Measurements from ENCODE around the gene MYDGF.

The MYDGF gene

GRCh38 chr19:4641132-4641531 lies 29.0 kb downstream of the MYDGF start:
- no peak for DNase-seq (ENCODE audit: low read depth)

DNA sequence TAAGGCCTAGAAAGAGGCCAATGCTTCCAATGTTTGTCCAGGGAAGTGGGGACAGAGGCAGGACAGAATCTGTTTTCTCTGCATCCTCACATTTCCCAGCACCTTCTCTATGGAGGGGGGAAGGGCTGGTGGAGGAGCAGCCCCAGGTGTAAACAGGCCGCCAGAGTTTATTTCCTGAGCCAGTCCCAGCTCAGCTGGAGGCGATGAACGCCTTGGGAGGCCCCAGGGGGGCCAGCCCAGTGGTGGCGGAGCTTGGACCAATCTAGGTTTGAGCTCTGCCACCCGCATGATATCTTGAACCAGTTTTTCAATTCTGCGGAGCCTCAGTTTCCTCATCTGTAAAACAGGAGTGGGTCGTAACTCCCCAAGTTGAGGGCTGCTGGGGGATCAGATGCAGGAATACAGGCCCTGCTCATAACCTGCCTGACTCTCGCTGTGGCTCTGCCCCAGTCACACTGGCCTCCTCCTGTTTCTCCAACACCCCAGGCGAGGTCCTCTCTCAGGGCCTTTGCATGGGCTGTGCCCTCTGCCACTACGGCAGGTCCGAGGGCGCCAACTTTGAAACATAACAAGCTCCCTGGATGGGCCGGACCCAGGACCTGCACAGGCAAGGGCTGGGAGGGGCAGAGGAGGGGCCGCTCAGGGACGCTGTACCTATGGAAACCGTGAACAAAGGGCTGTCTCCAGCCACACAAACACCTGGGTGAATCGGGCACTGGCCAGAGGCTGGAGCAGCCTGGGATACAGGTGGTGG lies 29.7 kb downstream of the MYDGF start:
- DNase-seq (ENCODE audit: low read depth): no peak

DNA sequence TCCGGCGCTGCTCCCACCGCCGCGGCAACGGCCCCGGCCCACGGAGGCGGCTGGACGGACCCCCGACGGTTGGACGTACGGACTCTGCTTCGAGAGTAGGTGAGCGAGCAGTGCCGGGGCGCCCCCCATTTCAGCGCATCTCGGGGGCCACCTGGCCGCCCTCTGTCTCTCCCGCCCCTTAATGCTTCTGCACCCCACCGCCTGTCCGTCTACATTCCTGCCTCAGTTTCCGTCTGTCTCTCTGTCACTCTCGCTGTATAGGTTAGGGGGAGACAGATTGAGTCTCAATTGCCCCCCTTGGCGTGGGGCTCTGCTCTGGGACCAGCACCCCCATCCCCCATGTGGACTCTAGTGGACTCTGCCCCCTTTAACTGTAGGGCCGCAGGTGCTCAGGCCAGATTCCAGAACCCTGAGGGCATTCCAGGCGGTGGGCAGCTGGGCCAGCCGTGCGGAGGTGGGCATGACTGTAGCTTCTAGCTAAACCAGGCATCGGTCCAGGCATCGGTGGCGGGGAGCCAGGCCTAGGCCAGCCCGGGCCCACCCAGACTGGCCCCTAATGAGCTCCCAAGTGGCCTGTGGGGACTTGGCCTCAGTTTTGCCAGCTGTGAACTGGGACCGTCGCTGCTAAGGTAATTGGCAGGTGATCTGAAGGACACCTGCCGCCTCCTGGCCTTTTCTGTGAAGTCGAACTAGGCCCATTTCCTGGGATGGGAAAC lies 30.5 kb downstream of the MYDGF start:
- DNase-seq (ENCODE audit: low read depth): no peak

DNA sequence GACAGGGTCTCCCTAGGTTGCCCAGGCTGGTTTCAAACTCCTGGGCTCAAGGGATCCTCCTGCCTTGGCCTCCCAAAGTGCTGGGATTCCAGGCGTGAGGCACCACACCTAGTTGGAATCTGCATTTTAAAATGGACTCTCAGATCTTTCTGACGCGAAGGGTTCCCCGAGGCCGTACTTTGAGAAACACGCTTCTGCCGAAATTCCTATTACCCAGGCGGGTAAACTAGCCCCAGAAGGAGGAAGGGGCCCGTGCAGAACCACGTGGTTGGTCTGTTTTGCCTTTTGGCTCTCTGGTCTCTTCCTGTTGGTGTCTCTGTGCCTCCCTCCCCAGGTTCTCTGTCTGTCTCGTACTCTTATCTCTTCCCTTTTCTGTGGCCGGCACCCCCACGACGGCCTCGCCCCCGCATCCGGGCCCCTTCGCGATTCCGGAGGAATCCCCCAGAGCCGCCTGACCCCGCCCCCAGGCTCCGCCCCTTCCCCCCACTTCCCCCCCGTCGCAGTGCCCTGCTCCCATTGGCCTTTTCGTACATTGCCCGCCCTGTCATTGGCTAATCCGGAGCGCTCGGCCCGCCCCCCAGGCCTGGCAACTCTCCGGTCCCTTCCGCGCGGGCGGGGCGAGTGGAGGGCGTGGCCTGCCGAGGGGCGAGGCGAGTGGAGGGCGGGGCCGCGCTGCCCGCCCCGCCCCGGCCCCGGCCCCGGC lies 31.2 kb downstream of the MYDGF start, which contains the start of gene TNFAIP8L1:
Gene TNFAIP8L1, plus strand, starts transcription at position 689 of the 703 bp plus-strand sequence. CDS start 12,354 bp downstream, outside the sequence.
- peak; percentile 98 for DNase-seq (ENCODE audit: low read depth)

GRCh38 chr19:4638317-4638716 lies 31.8 kb downstream of the MYDGF start:
- DNase-seq (ENCODE audit: low read depth): no peak

DNA sequence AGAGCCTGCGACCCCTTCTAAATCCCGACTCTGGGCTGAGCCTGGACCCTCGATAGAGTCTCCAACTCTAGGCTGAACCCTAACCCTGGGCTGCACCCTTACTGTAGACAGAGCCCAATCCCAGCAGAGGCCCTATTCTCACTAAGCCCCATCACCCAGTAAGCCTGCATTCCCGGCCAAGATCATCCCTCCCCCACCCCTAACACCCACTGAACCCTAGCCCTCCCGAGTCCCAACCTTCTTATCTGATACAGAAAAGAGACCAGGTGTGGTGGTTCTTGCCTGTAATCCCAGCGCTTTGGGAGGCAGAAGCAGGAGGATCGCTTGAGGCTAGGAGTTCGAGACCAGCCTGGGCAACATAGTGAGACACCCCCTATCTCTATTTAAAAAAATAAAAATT lies 33.4 kb downstream of the MYDGF start:
- DNase-seq (ENCODE audit: low read depth): no peak

DNA sequence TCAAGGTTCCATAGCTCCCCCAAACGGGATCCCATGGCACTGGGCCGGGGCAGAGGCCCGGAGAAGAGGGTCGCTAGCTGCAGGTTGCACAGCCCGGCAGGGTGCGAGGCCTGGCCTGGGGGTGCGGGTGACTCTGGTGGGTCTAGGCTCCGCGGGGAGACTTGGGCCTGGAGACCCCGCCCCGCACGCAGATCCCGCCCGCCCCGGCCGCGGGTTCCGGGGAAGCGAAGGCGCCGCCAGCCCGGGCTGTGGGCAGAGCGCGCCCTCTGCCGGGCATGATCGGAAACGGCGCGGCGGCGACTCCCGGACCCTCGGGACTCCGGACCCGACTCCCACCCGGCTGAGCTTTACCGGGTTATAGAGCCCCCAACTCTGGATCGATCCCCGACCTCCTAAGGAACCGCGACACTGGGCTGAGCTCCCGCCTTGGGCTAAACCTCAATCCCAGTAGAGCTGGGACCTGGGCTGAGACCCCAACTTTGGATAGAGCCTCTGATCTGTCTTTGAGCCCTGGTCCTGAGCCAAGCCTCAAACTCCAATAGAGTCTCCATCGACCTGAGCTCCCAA lies 33.9 kb downstream of the MYDGF start:
- peak; percentile 65 for DNase-seq (ENCODE audit: low read depth)

DNA sequence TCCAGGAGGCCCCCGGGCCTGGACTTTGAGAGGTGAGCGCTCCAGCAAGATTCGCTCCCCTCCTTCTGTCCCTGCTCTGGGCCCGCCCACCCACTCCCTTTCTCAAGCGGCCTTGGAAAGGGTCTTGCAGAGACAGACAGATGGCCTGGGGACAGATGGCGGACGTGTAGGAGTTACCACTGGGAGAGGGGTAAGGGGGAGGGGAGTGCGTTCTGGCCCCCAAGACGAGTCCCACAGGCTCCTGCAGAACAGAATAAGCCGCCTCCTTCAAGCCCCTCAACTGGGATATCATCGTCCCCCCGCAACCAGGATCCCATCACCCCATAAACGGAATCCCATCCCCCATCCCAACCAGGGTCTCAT lies 34.4 kb downstream of the MYDGF start:
- DNase-seq (ENCODE audit: low read depth): no peak

GRCh38 chr19:4633140-4633967 lies 36.8 kb downstream of the MYDGF start:
- DNase-seq (ENCODE audit: low read depth): no peak

- DNase-seq (ENCODE audit: low read depth): no peak
These were observed 45.3 kb downstream of the MYDGF start for GRCh38 chr19:4624733-4625362.

DNA sequence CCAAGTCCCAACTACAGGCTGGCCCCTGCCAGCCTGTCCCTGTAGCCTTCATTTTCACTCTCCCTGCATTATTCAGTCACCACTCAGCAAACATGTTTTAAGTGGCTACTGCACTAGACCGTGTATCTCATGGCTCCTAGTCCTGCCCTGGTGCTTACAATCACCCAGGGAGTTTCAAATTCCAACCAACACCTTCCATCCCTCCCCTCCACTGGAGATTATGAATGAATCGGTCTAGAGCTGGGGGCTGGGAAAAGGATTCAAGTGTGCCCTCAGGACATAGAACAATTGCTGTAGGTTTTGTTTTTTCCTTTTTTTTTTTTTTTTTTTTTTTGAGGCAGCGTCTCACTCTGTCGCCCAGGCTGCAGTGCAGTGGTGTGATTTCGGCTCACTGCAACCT lies 45.8 kb downstream of the MYDGF start:
- no peak for DNase-seq (ENCODE audit: low read depth)

GRCh38 chr19:4622695-4623421 lies 47.3 kb downstream of the MYDGF start:
- DNase-seq (ENCODE audit: low read depth): no peak

DNA sequence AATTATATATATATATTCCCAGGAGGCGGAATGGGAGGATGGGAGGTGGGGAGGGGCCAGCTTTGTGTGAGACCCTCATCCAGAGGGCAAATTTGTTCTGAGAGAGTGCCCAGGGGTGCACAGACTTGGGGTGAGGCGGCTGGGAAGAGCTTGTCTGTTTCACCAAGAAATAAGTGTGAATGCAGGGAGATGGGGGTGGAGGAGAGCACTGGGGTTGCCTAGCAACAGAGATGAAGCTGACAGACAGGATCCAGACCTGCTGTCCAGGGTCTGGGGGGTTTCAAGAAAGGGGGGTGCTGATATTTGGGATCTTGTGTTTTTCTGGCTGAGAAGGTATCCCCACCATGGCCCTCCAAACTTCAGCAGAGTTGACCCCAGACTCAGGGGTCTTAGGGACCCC lies 49.5 kb downstream of the MYDGF start:
- no peak for DNase-seq (ENCODE audit: low read depth)

GRCh38 chr19:4619668-4620294 lies 50.4 kb downstream of the MYDGF start:
- DNase-seq (ENCODE audit: low read depth): no peak

DNA sequence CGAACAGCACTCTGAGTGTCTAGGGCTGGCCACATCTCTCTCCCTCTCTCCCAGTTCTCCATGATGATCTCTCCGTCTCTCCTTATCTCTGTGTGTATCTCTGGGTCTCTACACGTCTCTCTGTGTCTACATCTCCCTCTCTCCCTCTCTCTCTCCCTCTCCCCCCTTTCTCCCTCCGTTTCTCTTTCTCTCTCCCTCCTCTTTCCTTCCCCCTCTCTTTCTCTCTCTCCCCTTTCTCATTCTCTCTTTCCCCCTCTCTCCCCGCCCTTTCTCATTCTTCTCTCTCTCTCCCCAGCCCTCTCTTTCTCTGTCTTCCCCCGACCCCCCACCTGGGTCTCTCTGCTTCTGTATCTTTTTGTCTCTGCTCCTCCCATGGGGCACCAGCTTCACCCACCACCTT lies 52.1 kb downstream of the MYDGF start:
- DNase-seq (ENCODE audit: low read depth): no peak

DNA sequence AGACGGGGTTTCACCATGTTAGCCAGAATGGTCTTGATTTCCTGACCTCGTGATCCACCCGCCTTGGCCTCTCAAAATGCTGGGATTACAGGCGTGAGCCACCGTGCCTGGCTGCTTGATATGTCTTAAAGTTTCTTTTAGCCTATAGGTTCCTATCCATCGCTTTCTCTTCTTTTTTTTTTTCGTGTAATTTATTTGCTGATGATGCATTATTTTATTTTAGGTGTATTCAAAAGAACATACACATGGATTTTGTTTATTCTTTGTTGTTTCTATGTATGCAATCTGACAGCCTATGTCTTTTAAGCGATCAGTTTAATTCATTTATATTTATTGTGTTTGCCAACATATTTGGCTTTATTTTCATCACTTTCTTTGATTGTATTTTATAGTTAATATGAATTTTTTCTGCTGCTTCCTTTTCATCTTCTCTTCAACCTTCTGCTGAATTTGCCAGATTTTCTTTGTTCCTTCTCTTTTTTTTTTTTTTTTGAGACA lies 56.8 kb downstream of the MYDGF start:
- DNase-seq (ENCODE audit: low read depth): no peak

- DNase-seq (ENCODE audit: low read depth): no peak
These were observed 60.1 kb downstream of the MYDGF start for GRCh38 chr19:4609878-4610511.
